ENCODE measurements around the gene FAM210B.

DNA sequence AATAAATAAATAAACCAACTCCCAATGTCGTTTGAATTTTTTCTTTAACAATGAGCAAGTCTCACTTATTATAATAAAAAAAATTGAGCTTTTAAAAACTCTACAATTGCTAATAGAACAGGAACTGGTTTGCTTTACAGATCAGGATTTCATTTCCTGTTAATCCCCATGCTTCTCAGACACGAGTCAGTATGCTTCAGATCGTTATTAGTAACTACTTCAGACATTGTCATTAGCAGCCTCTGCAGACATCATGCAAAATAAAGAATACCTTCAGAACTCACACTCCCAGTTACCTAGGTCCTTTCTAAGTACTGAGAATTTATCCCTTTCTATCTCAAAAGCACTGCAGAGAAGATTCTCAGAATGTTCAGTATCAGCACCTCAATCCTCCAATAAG lies 10.0 kb upstream of the FAM210B start:
- TF ChIP-seq, protein P1, sequence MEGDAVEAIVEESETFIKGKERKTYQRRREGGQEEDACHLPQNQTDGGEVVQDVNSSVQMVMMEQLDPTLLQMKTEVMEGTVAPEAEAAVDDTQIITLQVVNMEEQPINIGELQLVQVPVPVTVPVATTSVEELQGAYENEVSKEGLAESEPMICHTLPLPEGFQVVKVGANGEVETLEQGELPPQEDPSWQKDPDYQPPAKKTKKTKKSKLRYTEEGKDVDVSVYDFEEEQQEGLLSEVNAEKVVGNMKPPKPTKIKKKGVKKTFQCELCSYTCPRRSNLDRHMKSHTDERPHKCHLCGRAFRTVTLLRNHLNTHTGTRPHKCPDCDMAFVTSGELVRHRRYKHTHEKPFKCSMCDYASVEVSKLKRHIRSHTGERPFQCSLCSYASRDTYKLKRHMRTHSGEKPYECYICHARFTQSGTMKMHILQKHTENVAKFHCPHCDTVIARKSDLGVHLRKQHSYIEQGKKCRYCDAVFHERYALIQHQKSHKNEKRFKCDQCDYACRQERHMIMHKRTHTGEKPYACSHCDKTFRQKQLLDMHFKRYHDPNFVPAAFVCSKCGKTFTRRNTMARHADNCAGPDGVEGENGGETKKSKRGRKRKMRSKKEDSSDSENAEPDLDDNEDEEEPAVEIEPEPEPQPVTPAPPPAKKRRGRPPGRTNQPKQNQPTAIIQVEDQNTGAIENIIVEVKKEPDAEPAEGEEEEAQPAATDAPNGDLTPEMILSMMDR (IDR thresholded peaks at IDR 0.05): no peak
- no peak for TF ChIP-seq POLR2AphosphoS5 (IDR thresholded peaks at IDR 0.05)
